ENCODE results near the gene SESN3.
"Not testable (repeated sequence)": the region's sequence is repeated elsewhere in the genome, so short reads cannot be mapped to it uniquely, and the experiment has no call there.

Gene SESN3

DNA sequence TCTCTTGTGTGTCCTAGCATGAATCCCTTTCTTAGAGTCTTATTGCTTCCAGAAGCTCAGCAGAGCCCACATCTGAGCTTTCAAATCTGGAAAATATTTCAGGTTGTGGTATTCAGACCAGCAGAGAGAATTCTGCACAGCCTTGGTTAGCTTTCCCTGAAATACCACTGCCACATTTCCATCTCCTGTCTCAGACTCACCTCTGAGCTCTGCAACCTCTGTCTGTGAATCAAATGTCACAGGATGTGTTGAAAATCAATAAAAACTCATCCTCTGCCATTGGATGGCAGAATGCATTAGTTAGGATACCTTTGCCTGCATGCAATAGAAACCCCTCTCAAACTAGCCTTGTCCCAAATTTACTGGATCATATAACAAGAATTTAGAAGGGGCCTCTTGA lies 93.7 kb downstream of the SESN3 start:
- H3K4me3 ChIP-seq (ENCODE audit: low read depth, low read length): no peak overlapping the region
- DNase-seq (ENCODE audit: low read depth): no peak
- TF ChIP-seq, protein P1, sequence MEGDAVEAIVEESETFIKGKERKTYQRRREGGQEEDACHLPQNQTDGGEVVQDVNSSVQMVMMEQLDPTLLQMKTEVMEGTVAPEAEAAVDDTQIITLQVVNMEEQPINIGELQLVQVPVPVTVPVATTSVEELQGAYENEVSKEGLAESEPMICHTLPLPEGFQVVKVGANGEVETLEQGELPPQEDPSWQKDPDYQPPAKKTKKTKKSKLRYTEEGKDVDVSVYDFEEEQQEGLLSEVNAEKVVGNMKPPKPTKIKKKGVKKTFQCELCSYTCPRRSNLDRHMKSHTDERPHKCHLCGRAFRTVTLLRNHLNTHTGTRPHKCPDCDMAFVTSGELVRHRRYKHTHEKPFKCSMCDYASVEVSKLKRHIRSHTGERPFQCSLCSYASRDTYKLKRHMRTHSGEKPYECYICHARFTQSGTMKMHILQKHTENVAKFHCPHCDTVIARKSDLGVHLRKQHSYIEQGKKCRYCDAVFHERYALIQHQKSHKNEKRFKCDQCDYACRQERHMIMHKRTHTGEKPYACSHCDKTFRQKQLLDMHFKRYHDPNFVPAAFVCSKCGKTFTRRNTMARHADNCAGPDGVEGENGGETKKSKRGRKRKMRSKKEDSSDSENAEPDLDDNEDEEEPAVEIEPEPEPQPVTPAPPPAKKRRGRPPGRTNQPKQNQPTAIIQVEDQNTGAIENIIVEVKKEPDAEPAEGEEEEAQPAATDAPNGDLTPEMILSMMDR (IDR thresholded peaks at IDR 0.05; ENCODE audit: control insufficient read depth, extremely low read depth, insufficient read depth): no peak

DNA sequence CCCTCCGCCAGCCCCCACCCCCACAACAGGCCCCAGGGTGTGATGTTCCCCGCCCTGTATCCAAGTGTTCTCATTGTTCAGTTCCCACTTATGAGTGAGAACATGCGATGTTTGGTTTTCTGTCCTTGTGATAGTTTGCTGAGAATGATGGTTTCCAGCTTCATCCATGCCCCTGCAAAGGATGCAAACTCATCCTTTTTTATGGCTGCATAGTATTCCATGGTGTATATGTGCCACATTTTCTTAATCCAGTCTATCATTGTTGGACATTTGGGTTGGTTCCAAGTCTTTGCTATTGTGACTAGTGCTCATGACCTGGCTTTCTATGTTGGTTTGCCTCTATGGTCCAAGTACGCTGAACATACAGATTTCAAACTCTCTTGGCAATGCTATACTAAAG lies 94.3 kb downstream of the SESN3 start:
- H3K4me3 ChIP-seq (ENCODE audit: low read depth, low read length); DNase-seq (ENCODE audit: low read depth): not testable (repeated sequence)

DNA sequence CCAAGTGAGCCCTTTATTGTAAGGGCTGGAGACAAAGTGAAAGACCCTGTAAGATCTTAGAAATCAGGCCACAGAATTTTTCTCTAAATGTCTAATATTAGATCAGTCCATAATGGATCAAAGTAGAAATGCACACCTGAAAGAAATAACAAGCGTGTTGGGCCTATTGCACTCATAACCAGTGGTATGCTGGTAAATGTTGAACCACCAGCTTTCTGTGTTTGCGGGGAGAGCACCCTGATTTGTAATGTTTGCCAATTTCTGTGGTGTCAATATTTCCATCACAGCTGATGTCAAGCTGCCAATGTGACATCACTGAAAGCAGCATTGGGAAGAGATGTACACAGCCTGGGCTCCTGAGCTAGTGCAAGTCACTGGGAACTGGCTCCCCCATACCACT lies 95.1 kb downstream of the SESN3 start:
- TF ChIP-seq, protein P1 (IDR thresholded peaks at IDR 0.05; ENCODE audit: control insufficient read depth, extremely low read depth, insufficient read depth): no peak
- H3K4me3 ChIP-seq (ENCODE audit: low read depth, low read length): no peak overlapping the region
- DNase-seq (ENCODE audit: low read depth): no peak

DNA sequence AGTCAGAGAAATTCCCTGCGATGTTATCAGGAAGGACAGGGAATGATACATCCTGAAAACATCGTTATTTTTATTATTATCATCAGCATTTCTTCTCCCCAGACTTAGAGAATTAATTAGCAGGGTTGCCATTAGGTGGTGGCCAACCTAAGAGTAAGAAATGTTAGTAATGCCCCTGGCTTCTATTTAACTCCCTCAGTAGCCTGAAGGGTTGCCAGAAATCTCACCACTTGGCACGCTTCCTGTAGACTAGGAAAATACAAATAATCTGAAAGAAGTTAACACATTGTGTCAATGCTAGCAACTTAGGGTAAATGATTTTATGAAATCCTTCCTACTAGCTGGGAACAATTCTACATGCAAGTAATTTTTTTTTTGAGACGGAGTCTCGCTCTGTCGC lies 95.8 kb downstream of the SESN3 start:
- TF ChIP-seq, protein P1 (IDR thresholded peaks at IDR 0.05; ENCODE audit: control insufficient read depth, extremely low read depth, insufficient read depth): no peak
- no peak for DNase-seq (ENCODE audit: low read depth)
- H3K4me3 ChIP-seq (ENCODE audit: low read depth, low read length): no peak overlapping the region

DNA sequence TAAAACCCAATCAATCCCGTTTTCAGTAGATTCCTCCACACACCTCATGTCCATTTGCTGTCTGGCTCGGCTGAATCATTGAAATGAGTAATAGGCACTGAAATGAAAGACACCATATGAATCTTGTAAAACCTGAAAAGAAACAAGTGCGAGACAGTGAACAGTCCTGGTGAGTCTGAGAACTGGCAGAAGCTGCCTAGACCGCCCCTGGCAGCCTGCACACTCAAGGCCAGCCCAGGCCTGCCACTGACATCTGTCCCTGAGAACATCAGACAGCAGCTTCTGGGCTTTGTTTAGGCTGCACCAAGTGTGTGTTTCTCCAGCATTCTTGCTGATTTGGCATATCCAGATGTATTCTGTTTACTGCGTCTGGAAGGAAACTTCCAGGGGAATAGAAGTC lies 96.5 kb downstream of the SESN3 start:
- no peak overlapping the region for H3K4me3 ChIP-seq (ENCODE audit: low read depth, low read length)
- no peak for DNase-seq (ENCODE audit: low read depth)
- TF ChIP-seq, protein P1 (IDR thresholded peaks at IDR 0.05; ENCODE audit: control insufficient read depth, extremely low read depth, insufficient read depth): no peak

DNA sequence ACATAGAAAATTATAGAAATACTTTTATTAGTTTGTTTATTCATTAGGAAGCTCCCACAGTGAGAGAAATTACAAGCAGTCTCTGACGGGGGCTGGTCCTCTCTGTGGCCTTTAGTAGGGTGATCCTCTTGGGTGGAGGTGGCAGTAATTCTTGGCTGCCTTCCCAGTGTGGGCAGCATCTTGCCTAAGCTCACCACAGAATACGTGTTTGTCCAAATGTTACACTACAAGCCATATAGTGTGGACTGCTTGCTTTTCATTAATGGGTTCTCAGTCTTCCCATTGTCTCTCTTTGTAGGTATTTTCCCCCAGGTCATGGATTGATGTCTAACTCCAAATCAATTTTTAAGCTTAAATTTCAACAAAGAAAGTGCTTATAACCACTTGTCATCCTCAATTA lies 98.0 kb downstream of the SESN3 start:
- H3K4me3 ChIP-seq (ENCODE audit: low read depth, low read length): no peak overlapping the region
- TF ChIP-seq, protein P1 (IDR thresholded peaks at IDR 0.05; ENCODE audit: control insufficient read depth, extremely low read depth, insufficient read depth): no peak
- no peak for DNase-seq (ENCODE audit: low read depth)

DNA sequence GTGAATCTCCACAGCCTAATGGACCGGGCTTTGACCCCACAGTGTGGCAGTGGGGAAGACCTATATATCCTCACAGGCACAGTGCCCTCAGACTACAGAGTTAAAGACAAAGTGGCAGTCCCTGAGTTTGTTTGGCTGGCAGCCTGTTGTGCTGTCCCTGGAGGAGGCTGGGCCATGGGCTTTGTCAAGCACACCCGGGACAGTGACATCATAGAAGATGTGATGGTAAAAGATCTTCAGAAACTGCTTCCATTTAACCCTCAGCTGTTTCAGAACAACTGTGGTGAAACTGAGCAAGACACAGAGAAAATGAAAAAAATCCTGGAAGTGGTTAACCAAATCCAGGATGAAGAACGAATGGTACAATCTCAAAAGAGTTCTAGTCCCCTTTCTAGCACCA lies 102.4 kb downstream of the SESN3 start:
- DNase-seq (ENCODE audit: low read depth): no peak
- no peak overlapping the region for H3K4me3 ChIP-seq (ENCODE audit: low read depth, low read length)
- TF ChIP-seq, protein P1 (IDR thresholded peaks at IDR 0.05; ENCODE audit: control insufficient read depth, extremely low read depth, insufficient read depth): no peak

DNA sequence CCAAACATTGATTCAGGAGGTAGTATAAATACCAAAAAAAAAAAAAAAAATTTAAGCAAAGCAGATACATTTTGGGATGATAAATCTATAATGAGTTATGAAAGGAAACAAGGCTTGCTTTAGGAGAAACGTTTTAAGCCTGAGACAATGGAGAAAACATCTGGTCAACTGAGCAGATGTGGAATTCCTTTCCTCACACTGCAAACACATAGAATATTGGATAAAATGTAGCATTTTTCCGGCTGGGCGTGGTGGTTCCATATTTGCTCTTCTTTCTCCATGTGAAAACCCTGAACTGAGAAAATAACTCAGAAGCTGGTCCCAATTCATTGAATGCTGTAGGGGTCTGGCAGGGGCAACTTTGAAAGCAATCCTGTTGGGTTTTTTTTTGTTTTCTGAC lies 107.4 kb downstream of the SESN3 start:
- H3K4me3 ChIP-seq (ENCODE audit: low read depth, low read length): no peak overlapping the region
- no peak for DNase-seq (ENCODE audit: low read depth)
- TF ChIP-seq, protein P1 (IDR thresholded peaks at IDR 0.05; ENCODE audit: control insufficient read depth, extremely low read depth, insufficient read depth): no peak

Data from LNCaP clone FGC (cell line).